ENCODE results near the gene PWWP2B.

DNA sequence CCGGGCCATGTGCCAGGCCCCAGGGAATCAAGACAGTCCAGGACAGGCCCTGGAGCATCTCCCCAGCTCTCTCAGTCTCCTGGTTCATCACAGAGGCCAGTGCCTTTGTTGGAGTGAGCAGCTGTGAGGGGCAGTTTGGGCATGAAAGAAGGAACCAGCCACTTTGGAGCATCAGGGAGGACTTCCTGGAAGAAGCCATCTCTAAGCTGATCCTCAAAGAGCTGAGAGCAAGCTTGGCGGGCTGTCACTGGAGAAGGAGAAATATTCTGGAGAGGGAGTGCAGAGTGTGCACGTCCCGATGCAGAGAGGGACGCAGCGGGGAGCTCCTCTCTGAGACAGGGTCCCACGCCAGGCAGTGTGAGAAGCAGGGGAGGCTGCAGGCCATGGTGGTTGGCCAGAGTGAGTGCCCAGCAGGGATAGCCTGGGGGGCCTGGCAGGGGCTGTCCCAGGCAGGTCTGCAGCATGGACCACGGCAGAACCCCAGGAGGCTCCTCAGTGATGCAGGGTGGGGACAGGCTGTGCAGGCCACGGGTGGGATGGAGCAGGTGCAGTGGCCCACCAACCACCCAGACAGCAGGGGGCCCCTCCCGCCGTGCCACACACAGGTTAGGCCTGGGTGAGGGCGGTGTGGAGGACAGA is 34.7 kb downstream of the PWWP2B start:
- TF ChIP-seq, protein P1, sequence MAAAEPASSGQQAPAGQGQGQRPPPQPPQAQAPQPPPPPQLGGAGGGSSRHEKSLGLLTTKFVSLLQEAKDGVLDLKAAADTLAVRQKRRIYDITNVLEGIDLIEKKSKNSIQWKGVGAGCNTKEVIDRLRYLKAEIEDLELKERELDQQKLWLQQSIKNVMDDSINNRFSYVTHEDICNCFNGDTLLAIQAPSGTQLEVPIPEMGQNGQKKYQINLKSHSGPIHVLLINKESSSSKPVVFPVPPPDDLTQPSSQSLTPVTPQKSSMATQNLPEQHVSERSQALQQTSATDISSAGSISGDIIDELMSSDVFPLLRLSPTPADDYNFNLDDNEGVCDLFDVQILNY (CRISPR knock-in tag; IDR thresholded peaks at IDR 0.05): no peak
- no peak for TF ChIP-seq TEAD1 (CRISPR knock-in tag; IDR thresholded peaks at IDR 0.05)

Data from WTC11 (cell line).